MCF 10A (cell line): ENCODE results near the gene ALB. TPM values are rescaled to one million over a fixed set of nuclear protein-coding genes. Genes with fewer than 3 reads are reported as not detected.

Experiments used
- BruUV-seq: library from RNA; stranded (reverse); fragments of 400-500 nt; replicated peaks from 2 replicates; lab custom pipeline; 2021; lab: Mats Ljungman, UMichigan
- CTCF ChIA-PET: fragments of 300-600 bp; sonication (Branson Sonifier 250); formaldehyde crosslinking; extraction: SDS; loops from one replicate; lab custom pipeline; 2021; ENCODE audit warnings: antibody characterized with exemption, inconsistent platforms; lab: Yijun Ruan, JAX
- POLR2A ChIA-PET: fragments of 300-600, 350-650 bp; sonication (Branson Sonifier 250); formaldehyde crosslinking; extraction: SDS; loops from one replicate; lab custom pipeline; 2020; ENCODE audit warnings: antibody characterized with exemption, inconsistent platforms; lab: Yijun Ruan, JAX
- DNase-seq: peaks from one replicate; pipeline ENCODE4 v3.0.0-alpha.2; 2018; ENCODE audit not compliant: unreplicated experiment
- H3K27ac Mint-ChIP-seq: one replicate; pipeline ENCODE4 v1.8.0; 2022; ENCODE audit warnings: mild to moderate bottlenecking, low read depth, mixed read lengths; ENCODE audit not compliant: unreplicated experiment
- H3K27me3 Mint-ChIP-seq: one replicate; pipeline ENCODE4 v1.8.0; 2022; ENCODE audit warnings: mixed read lengths; ENCODE audit not compliant: insufficient read depth, unreplicated experiment
- H3K36me3 Mint-ChIP-seq: one replicate; pipeline ENCODE4 v1.8.0; 2022; ENCODE audit warnings: mild to moderate bottlenecking, moderate library complexity, mixed read lengths; ENCODE audit not compliant: insufficient read depth, unreplicated experiment
- H3K4me1 Mint-ChIP-seq: one replicate; pipeline ENCODE4 v1.8.0; 2022; ENCODE audit warnings: mixed read lengths; ENCODE audit not compliant: insufficient read depth, unreplicated experiment
- H3K4me3 Mint-ChIP-seq: one replicate; pipeline ENCODE4 v1.8.0; 2022; ENCODE audit warnings: mild to moderate bottlenecking, moderate library complexity, mixed read lengths; ENCODE audit not compliant: unreplicated experiment
- H3K9me3 Mint-ChIP-seq: one replicate; pipeline ENCODE4 v1.8.0; 2022; ENCODE audit warnings: mixed read lengths; ENCODE audit not compliant: unreplicated experiment
- CTCF ChIP-seq: fragments of 200-600 bp; IDR thresholded peaks from one replicate; pipeline ENCODE4 v1.8.0; 2022; ENCODE audit warnings: antibody characterized with exemption, mild to moderate bottlenecking; ENCODE audit not compliant: unreplicated experiment
- intact Hi-C: fragments of 100-400 bp; cut with micrococcal nuclease; formaldehyde crosslinking; loops from 2 replicates; pipeline ENCODE4 v1.14.1; 2022
- total RNA-seq: library from RNA; stranded (reverse); gene quantifications from 2 replicates; pipeline ENCODE4 v1.2.3, GENCODE V29; 2022

ALB gene
- total RNA-seq, 1 experiment from 2014 or later, result not detected

- no peak overlapping the region for H3K4me3 Mint-ChIP-seq
- peaks cover 44% of the 10 kb centered on the region for H3K27me3 Mint-ChIP-seq
- ChIA-PET POLR2A (no interaction called here), CTCF (interaction anchor here (0.5 to 1.5 kb wide), 2 partner anchors 16 to 57 kb away, joined by 3 to 5 read pairs; no protein-coding TSS in a partner anchor)
- H3K4me1 Mint-ChIP-seq, result no peaks in the 10 kb centered on the region
- no peaks in the 10 kb centered on the region for H3K36me3 Mint-ChIP-seq
- intact Hi-C loops, result loop anchor here (5.0 kb wide), 1 partner anchor 88 kb away; no protein-coding TSS in a partner anchor
- BruUV-seq, result no TSS peak
- DNase-seq, result no peak
- H3K9me3 Mint-ChIP-seq, result no peaks in the 10 kb centered on the region
- no peak overlapping the region for H3K27ac Mint-ChIP-seq
- no peak for TF ChIP-seq CTCF
These were observed 25.9 kb downstream of the ALB start for GRCh38 chr4:73429826-73430587.

GRCh38 chr4:73431813-73432168 is 27.7 kb downstream of the ALB start:
- H3K4me1 Mint-ChIP-seq, result no peaks in the 10 kb centered on the region
- H3K36me3 Mint-ChIP-seq, result no peaks in the 10 kb centered on the region
- intact Hi-C loops, result loop anchor here (5.0 kb wide), 1 partner anchor 89 kb away; no protein-coding TSS in a partner anchor
- no TSS peak for BruUV-seq
- H3K4me3 Mint-ChIP-seq, result no peak overlapping the region
- no peak overlapping the region for H3K27ac Mint-ChIP-seq
- TF ChIP-seq CTCF, result no peak
- ChIA-PET POLR2A (interaction anchor here (0.7 kb wide), 1 partner anchor 14 kb away, joined by 3 read pairs; no protein-coding TSS in a partner anchor), CTCF (interaction anchor here (0.8 to 3.3 kb wide), 3 partner anchors 14 to 106 kb away, joined by 3 to 28 read pairs (median 11); no protein-coding TSS in a partner anchor)
- H3K27me3 Mint-ChIP-seq, result peaks cover 38% of the 10 kb centered on the region
- no peaks in the 10 kb centered on the region for H3K9me3 Mint-ChIP-seq
- no peak for DNase-seq

GRCh38 chr4:73432169-73433000 is 28.3 kb downstream of the ALB start:
- no peaks in the 10 kb centered on the region for H3K9me3 Mint-ChIP-seq
- BruUV-seq, result no TSS peak
- POLR2A ChIA-PET, result interaction anchor here (0.6 to 0.7 kb wide), 3 partner anchors 14 to 30 kb away, joined by 3 to 5 read pairs (median 3); no protein-coding TSS in a partner anchor

More at GRCh38 chr4:73432169-73433000, 28.3 kb downstream of the ALB start:
- no peak for DNase-seq
- Mint-ChIP-seq H3K27ac (no peak overlapping the region), H3K27me3 (peaks cover 38% of the 10 kb centered on the region), H3K4me1 (no peaks in the 10 kb centered on the region), H3K4me3 (no peak overlapping the region), H3K36me3 (no peaks in the 10 kb centered on the region)
- CTCF ChIA-PET, result interaction anchor here (0.8 to 3.3 kb wide), 7 partner anchors 8 to 107 kb away, joined by 3 to 28 read pairs (median 11); no protein-coding TSS in a partner anchor
- no peak for TF ChIP-seq CTCF
- intact Hi-C loops, result loop anchor here (5.0 kb wide), 1 partner anchor 90 kb away; no protein-coding TSS in a partner anchor
